Measurements from ENCODE around the gene CALU. TPM values are rescaled to one million over a fixed set of nuclear protein-coding genes. Genes with fewer than 3 reads are reported as not detected.

Gene CALU
- polyA plus RNA-seq, 1 donor (not counting 4 experiments of a cell fraction or from before 2014, with no cell fraction given) = 155 TPM

GRCh38 chr7:128770233-128770632, 31.1 kb downstream of the CALU start:
- no peaks in the 10 kb centered on the region for H3K79me2 ChIP-seq (ENCODE audit: control insufficient read depth, insufficient read depth, low read length)
- dilution Hi-C loops (cut with MboI; ENCODE audit: extremely low pct_ligation_motif_present, low sequenced_read_pairs) = no loop called here

GRCh38 chr7:128773604-128774003, 34.4 kb downstream of the CALU start:
- no peak overlapping the region for H3K4me2 ChIP-seq (ENCODE audit: control insufficient read depth, extremely low read depth, insufficient read depth, low read depth, low read length)
- dilution Hi-C loops (cut with MboI; ENCODE audit: extremely low pct_ligation_motif_present, low sequenced_read_pairs) = no loop called here

More at GRCh38 chr7:128770233-128770632, 31.1 kb downstream of the CALU start:
- Histone ChIP-seq H4K20me1 (ENCODE audit: control insufficient read depth, extremely low read depth, insufficient read depth, low read length) (no peaks in the 10 kb centered on the region), H3K9me1 (ENCODE audit: control insufficient read depth, extremely low read depth, insufficient read depth, low read length) (no peaks in the 10 kb centered on the region), H3K27ac (ENCODE audit: control insufficient read depth, insufficient read depth, low read length) (no peak overlapping the region), H3K36me3 (ENCODE audit: control insufficient read depth in 2 of 2, extremely low read depth in 1 of 2, insufficient read depth in 2 of 2, low read length in 2 of 2) (peaks cover 26% of the 10 kb centered on the region in 2 experiments), H3K9me3 (ENCODE audit: control insufficient read depth, low read depth, low read length) (no peaks in the 10 kb centered on the region), H3K4me3 (ENCODE audit: control insufficient read depth in 2 of 3, extremely low read depth in 1 of 3, insufficient read depth in 2 of 3, low read depth in 1 of 3, low read length in 3 of 3) (no peak overlapping the region), H3K4me1 (ENCODE audit: control insufficient read depth, extremely low read depth, insufficient read depth, low read length) (no peaks in the 10 kb centered on the region), H3K9ac (ENCODE audit: control insufficient read depth, extremely low read depth, insufficient read depth, low read length) (no peak overlapping the region), H3K27me3 (ENCODE audit: control insufficient read depth, extremely low read depth, insufficient read depth, low read length) (no peaks in the 10 kb centered on the region), H2AFZ (ENCODE audit: control insufficient read depth, low read length) (no peak overlapping the region), H3K4me2 (ENCODE audit: control insufficient read depth, extremely low read depth, insufficient read depth, low read depth, low read length) (no peak overlapping the region)
- TF ChIP-seq CTCF (optimal IDR thresholded peaks at IDR 0.05 in 1 of 3, IDR thresholded peaks at IDR 0.05 in 1 of 3, conservative IDR thresholded peaks at IDR 0.05 in 1 of 3; ENCODE audit: extremely low read depth in 1 of 3, insufficient read depth in 2 of 3, low read length in 3 of 3) (no peak), EZH2 (IDR thresholded peaks at IDR 0.05; ENCODE audit: low read length) (no peak)
- FAIRE-seq = no peak
- DNase-seq (ENCODE audit: low read depth, low spot score) = no peak

More at GRCh38 chr7:128773604-128774003, 34.4 kb downstream of the CALU start:
- DNase-seq (ENCODE audit: low read depth, low spot score) (no peak), FAIRE-seq (no peak)
- Histone ChIP-seq H3K9me3 (ENCODE audit: control insufficient read depth, low read depth, low read length) (no peaks in the 10 kb centered on the region), H3K9ac (ENCODE audit: control insufficient read depth, extremely low read depth, insufficient read depth, low read length) (no peak overlapping the region), H3K27ac (ENCODE audit: control insufficient read depth, insufficient read depth, low read length) (no peak overlapping the region), H3K36me3 (ENCODE audit: control insufficient read depth in 2 of 2, extremely low read depth in 1 of 2, insufficient read depth in 2 of 2, low read length in 2 of 2) (peaks cover 8 to 14% of the 10 kb centered on the region in 2 experiments), H3K4me1 (ENCODE audit: control insufficient read depth, extremely low read depth, insufficient read depth, low read length) (no peaks in the 10 kb centered on the region), H3K4me3 (ENCODE audit: control insufficient read depth in 2 of 3, extremely low read depth in 1 of 3, insufficient read depth in 2 of 3, low read depth in 1 of 3, low read length in 3 of 3) (no peak overlapping the region), H3K79me2 (ENCODE audit: control insufficient read depth, insufficient read depth, low read length) (no peaks in the 10 kb centered on the region), H3K27me3 (ENCODE audit: control insufficient read depth, extremely low read depth, insufficient read depth, low read length) (no peaks in the 10 kb centered on the region), H4K20me1 (ENCODE audit: control insufficient read depth, extremely low read depth, insufficient read depth, low read length) (no peaks in the 10 kb centered on the region), H3K9me1 (ENCODE audit: control insufficient read depth, extremely low read depth, insufficient read depth, low read length) (no peaks in the 10 kb centered on the region), H2AFZ (ENCODE audit: control insufficient read depth, low read length) (no peak overlapping the region)
- TF ChIP-seq CTCF (optimal IDR thresholded peaks at IDR 0.05 in 1 of 3, IDR thresholded peaks at IDR 0.05 in 1 of 3, conservative IDR thresholded peaks at IDR 0.05 in 1 of 3; ENCODE audit: extremely low read depth in 1 of 3, insufficient read depth in 2 of 3, low read length in 3 of 3) = no peak
- TF ChIP-seq EZH2 (IDR thresholded peaks at IDR 0.05; ENCODE audit: low read length) = no peak

Data from keratinocyte (primary cell).